Measurements from ENCODE around the gene SLC6A7.

The SLC6A7 gene

DNA sequence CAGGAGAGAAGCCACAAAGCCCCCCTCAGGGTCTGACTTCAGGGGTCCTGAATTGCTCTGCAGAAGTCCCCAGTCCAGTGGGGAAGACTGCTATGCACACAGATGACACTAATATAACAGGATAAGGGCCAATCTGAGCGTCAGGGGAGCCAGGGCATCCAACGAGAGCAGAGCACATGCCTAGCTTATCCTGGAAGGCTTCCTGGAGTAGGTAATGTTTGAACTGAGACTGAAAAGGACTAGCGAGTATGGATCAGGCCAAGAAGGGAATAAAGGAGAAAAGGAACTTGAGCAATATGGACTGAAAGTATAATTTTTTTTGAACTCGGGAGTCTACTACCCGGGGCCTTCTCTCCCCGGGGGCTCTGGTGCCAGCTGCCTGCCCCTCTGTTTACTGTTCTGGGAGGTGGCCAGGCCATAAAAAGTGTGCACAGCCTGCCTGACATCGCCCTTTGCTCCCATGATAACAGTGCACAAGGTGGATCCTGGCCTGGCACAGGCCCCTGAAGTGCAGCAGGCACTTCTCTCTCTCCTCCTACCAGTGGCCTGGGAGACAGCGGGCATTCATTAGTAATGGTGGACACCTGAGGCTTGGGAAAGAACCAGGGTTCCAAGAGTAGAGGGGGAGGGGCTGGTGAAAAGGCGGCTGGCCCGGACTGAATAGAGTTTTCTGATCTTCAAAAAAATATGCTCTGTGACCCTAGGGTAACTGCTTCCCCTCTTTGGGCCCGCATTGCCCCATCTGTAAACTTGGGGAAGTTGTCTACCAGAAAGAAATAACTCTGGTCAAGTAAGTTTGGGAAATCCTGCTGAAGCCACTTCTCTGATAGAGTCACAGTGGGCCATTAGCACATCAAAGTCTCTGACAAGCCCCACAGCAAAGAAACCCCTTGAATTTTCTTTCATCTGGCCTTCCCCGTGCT, 4.6 kb upstream of the SLC6A7 start:
- peaks cover 3% of the 10 kb centered on the region for H3K4me1 ChIP-seq
- H3K79me2 ChIP-seq: no peaks in the 10 kb centered on the region
- H3K27ac ChIP-seq: no peak overlapping the region
- peaks cover 9% of the 10 kb centered on the region for H3K27me3 ChIP-seq (ENCODE audit: control insufficient read depth, insufficient read depth, low read length)
- H3K4me2 ChIP-seq (ENCODE audit: low read length): no peak overlapping the region
- no peak overlapping the region for H2AFZ ChIP-seq
- H3K9ac ChIP-seq: no peak overlapping the region
- no peak overlapping the region for H3K4me3 ChIP-seq (ENCODE audit: low read depth, low read length)
- no peaks in the 10 kb centered on the region for H3K9me3 ChIP-seq (ENCODE audit: control insufficient read depth, low read length)
- TF ChIP-seq, protein P1, sequence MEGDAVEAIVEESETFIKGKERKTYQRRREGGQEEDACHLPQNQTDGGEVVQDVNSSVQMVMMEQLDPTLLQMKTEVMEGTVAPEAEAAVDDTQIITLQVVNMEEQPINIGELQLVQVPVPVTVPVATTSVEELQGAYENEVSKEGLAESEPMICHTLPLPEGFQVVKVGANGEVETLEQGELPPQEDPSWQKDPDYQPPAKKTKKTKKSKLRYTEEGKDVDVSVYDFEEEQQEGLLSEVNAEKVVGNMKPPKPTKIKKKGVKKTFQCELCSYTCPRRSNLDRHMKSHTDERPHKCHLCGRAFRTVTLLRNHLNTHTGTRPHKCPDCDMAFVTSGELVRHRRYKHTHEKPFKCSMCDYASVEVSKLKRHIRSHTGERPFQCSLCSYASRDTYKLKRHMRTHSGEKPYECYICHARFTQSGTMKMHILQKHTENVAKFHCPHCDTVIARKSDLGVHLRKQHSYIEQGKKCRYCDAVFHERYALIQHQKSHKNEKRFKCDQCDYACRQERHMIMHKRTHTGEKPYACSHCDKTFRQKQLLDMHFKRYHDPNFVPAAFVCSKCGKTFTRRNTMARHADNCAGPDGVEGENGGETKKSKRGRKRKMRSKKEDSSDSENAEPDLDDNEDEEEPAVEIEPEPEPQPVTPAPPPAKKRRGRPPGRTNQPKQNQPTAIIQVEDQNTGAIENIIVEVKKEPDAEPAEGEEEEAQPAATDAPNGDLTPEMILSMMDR (IDR thresholded peaks at IDR 0.05): no peak
- no peaks in the 10 kb centered on the region for H3K36me3 ChIP-seq (ENCODE audit: control insufficient read depth, insufficient read depth, low read length)

DNA sequence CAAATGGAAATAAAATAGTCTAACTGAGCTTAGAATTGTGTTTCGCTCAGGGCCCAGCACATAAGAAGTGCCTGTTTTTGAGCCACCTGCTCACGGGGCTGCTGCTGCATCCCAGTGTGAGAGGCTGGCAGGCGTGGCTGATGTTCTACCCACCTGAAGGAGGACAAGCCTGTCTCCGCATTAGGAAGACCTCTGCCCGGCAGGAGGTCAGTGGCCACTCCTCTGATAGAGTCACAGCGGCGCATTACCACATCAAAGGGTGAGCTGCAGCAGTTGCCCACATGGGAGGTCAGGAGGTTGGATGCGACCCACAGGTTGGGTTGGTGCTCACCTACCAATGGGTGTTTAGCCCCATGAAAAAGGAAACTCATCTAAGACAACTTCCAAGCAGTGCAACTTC, 3.7 kb upstream of the SLC6A7 start:
- peaks cover 3% of the 10 kb centered on the region for H3K4me1 ChIP-seq

DNA sequence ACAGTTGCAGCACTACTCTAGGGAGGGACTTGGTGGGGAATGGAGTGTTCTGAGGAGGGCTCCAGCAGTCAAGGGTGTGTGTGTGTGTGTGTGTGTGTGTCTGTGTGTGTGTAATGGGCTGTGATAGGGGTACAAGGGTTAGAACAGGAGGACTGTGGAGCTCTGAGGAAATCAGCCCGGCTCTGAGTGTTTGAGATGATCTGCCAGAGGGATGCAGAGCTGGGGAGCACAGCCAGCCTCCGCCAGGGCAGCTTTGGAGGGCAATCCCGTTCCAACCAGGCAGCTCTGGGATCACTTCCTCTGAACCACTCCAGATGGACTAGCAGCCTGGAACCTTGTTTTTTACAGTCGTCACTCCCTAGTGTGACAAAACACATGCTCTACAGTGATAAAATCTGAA, 3.0 kb upstream of the SLC6A7 start:
- no peak overlapping the region for H3K4me3 ChIP-seq (ENCODE audit: low read depth, low read length)
- H3K36me3 ChIP-seq (ENCODE audit: control insufficient read depth, insufficient read depth, low read length): no peaks in the 10 kb centered on the region
- H3K27ac ChIP-seq: no peak overlapping the region
- no peak overlapping the region for H3K4me2 ChIP-seq (ENCODE audit: low read length)
- H3K9me3 ChIP-seq (ENCODE audit: control insufficient read depth, low read length): no peaks in the 10 kb centered on the region
- H3K4me1 ChIP-seq: peaks cover 3% of the 10 kb centered on the region
- no peaks in the 10 kb centered on the region for H3K79me2 ChIP-seq
- TF ChIP-seq, protein P1 (IDR thresholded peaks at IDR 0.05): no peak
- no peak overlapping the region for H2AFZ ChIP-seq
- peaks cover 10% of the 10 kb centered on the region for H3K27me3 ChIP-seq (ENCODE audit: control insufficient read depth, insufficient read depth, low read length)
- no peak overlapping the region for H3K9ac ChIP-seq

More for the DNA sequence above, 3.7 kb upstream of the SLC6A7 start:
- H3K79me2 ChIP-seq: no peaks in the 10 kb centered on the region
- H3K9me3 ChIP-seq (ENCODE audit: control insufficient read depth, low read length): no peaks in the 10 kb centered on the region
- no peak overlapping the region for H3K9ac ChIP-seq
- no peak overlapping the region for H3K4me2 ChIP-seq (ENCODE audit: low read length)
- H3K27me3 ChIP-seq (ENCODE audit: control insufficient read depth, insufficient read depth, low read length): peaks cover 10% of the 10 kb centered on the region
- no peaks in the 10 kb centered on the region for H3K36me3 ChIP-seq (ENCODE audit: control insufficient read depth, insufficient read depth, low read length)
- H3K27ac ChIP-seq: no peak overlapping the region
- TF ChIP-seq, protein P1 (IDR thresholded peaks at IDR 0.05): no peak
- no peak overlapping the region for H3K4me3 ChIP-seq (ENCODE audit: low read depth, low read length)
- H2AFZ ChIP-seq: no peak overlapping the region

DNA sequence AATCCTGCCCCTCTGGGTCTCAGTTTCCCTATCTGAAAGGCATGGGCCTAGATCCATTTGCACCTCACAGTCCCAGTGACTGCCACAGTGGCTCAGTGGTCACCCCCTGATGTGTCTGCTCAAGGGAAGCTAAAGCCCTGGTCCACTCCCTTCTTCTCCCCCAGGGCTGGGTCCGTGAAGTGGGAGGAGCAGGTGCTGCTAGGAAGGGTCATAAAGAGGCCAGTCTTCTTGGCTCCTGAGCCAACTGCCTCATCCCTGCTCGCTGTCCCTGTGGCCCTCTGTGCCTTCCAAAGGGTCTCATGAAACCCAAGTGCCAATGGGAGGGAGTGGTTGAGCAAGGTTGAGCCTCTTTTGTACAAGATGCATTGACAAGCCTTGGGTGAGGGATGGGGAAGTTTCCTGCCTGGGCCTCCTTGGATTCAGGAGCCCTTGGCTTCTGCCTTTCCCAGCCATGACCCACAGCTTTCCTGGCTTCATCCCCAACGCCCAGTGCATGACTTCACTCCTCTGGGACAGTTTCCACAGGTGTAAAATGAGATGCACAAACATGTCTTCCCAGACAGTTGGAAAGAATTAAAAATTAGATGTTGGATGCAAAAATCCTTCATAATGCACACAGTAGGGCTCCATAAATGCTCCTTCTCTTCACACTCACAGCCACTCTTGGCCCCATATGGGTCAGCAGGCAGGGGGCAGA, 1.6 kb upstream of the SLC6A7 start:
- Histone ChIP-seq H3K27me3 (ENCODE audit: control insufficient read depth, insufficient read depth, low read length) (peaks cover 10% of the 10 kb centered on the region), H3K9ac (no peak overlapping the region), H3K27ac (no peak overlapping the region), H2AFZ (no peak overlapping the region), H3K9me3 (ENCODE audit: control insufficient read depth, low read length) (no peaks in the 10 kb centered on the region), H3K4me3 (ENCODE audit: low read depth, low read length) (no peak overlapping the region), H3K36me3 (ENCODE audit: control insufficient read depth, insufficient read depth, low read length) (no peaks in the 10 kb centered on the region), H3K4me2 (ENCODE audit: low read length) (no peak overlapping the region), H3K4me1 (peaks cover 3% of the 10 kb centered on the region), H3K79me2 (no peaks in the 10 kb centered on the region)
- TF ChIP-seq, protein P1 (IDR thresholded peaks at IDR 0.05): no peak

All from parathyroid adenoma (tissue), 2 donors.